ENCODE data around the gene SYNPO2.

DNA sequence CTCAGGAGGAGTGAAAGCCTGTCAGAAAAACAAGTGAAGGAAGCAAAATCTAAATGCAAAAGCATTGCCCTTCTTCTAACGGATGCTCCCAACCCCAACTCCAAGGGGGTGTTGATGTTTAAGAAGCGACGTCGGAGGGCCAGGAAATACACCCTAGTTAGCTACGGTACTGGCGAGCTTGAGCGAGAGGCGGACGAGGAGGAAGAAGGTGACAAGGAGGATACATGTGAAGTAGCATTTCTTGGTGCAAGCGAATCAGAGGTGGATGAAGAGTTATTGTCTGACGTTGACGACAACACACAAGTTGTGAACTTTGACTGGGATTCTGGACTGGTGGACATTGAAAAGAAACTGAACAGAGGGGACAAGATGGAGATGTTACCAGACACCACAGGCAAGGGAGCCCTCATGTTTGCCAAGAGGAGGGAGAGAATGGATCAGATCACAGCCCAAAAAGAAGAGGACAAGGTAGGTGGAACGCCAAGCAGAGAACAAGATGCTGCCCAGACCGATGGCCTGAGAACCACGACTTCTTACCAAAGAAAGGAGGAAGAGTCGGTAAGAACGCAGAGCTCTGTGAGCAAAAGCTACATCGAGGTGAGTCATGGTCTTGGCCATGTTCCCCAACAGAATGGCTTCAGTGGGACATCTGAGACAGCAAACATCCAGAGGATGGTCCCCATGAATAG is 141.3 kb downstream of the SYNPO2 start:
- no peak for TF ChIP-seq ZZZ3 (CRISPR knock-in tag; IDR thresholded peaks at IDR 0.05; ENCODE audit: borderline replicate concordance)
- TF ChIP-seq ZFAT (CRISPR knock-in tag; conservative IDR thresholded peaks at IDR 0.05), result no peak
- no peak for TF ChIP-seq CCAR2 (optimal IDR thresholded peaks at IDR 0.05; ENCODE audit: low read depth, low read length)
- TF ChIP-seq, protein P1, sequence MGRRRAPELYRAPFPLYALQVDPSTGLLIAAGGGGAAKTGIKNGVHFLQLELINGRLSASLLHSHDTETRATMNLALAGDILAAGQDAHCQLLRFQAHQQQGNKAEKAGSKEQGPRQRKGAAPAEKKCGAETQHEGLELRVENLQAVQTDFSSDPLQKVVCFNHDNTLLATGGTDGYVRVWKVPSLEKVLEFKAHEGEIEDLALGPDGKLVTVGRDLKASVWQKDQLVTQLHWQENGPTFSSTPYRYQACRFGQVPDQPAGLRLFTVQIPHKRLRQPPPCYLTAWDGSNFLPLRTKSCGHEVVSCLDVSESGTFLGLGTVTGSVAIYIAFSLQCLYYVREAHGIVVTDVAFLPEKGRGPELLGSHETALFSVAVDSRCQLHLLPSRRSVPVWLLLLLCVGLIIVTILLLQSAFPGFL (CRISPR knock-in tag; IDR thresholded peaks at IDR 0.05), result no peak
- TF ChIP-seq, protein P2, sequence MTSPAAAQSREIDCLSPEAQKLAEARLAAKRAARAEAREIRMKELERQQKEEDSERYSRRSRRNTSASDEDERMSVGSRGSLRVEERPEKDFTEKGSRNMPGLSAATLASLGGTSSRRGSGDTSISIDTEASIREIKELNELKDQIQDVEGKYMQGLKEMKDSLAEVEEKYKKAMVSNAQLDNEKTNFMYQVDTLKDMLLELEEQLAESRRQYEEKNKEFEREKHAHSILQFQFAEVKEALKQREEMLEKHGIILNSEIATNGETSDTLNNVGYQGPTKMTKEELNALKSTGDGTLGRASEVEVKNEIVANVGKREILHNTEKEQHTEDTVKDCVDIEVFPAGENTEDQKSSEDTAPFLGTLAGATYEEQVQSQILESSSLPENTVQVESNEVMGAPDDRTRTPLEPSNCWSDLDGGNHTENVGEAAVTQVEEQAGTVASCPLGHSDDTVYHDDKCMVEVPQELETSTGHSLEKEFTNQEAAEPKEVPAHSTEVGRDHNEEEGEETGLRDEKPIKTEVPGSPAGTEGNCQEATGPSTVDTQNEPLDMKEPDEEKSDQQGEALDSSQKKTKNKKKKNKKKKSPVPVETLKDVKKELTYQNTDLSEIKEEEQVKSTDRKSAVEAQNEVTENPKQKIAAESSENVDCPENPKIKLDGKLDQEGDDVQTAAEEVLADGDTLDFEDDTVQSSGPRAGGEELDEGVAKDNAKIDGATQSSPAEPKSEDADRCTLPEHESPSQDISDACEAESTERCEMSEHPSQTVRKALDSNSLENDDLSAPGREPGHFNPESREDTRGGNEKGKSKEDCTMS (CRISPR knock-in tag; conservative IDR thresholded peaks at IDR 0.05), result no peak

All from HepG2 (cell line).